Stimulated activated CD8-positive, alpha-beta memory T cell treated with anti-CD3 and anti-CD28 coated beads, Interleukin-15, amount 100 ng/mL, for 4 hours (primary cell): Measurements from ENCODE around the gene CYB5R2.

ENCODE experiments used
- DNase-seq, 2 donors: peaks; one replicate each; pipeline ENCODE4 v3.0.0-alpha.2; 2020; ENCODE audit warnings: low read depth in 2 of 2

The CYB5R2 gene

DNA sequence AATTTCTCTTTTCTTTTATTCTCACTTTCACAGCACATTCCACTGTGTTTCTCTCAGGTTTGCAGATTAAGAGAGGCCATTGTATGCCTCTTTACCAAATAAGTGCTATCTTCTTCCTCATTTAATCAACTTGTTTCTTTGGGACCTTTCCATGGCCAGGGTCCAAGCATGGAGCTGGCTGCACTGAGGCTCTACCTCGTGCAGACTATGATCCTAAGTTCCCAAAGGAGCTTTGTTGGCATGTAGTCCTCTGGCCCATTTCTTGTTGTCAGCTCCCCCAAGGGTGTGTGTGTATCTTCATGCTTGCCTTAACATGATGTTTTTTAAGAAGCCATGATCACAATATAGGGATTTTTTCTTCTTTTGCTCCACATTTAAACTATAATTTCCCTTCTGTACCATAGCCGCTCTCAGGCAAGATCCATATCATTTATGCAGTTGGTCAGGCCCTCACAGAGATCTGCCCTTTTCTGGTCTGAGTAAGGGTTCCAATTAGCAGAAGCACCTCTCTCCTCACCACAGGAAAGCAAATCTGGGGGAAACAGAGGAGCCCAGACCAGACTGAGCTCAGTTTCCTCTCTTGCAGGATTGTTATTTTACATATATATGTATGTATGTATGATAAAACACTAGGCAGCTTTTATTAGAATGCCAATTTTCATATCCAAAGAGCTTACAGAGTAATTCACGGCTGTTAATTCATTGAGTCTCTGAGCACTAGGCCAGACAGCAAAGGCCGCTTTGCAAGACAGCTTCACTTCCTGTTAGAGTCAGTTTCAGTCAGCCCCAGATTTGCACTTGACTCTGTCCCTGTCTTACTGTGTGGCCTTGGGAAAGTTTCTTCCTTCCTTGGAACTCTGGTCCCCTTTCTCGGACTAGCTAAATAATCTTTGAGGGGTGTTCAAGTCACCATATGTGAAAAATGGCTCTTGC, 34.3 kb downstream of the CYB5R2 start:
- DNase-seq = no peak

DNA sequence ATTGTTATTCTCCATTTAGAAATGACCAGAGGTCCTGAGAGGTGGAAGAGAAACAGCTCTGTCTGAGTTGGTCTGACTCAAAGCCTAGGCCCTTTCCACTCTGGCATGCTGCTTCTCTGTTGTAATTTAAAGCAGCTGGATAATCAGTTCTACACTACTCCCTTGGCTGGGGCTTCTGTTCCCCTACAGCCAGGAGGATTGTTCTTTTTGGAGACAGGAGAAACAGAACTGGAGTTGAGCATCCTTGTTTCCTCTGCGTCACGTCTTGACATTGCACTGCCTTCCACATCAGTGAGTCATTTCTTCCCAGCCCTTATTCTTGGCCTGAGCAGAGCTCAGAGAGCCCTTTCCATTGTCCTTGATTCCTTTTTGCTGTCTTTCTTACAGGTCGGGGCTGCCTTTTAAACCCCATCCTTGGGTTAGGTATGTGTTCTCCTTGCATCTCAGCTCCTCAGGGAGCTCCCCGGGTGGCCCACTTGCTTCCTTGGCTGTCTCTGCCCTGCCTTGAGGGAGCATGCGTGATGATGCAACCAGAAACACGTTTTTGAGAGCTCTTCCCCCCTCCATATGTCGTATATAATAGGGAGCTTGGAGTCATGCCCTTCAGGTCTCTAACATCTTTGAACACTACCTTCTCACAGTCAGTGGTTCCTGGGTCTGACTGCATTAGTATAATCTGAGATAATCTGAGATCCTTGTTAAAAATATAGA, 35.7 kb downstream of the CYB5R2 start:
- DNase-seq = no peak

- no peak for DNase-seq
Measured at GRCh38 chr11:7636350-7636749, 37.0 kb downstream of the CYB5R2 start.

- no peak for DNase-seq
Measured at GRCh38 chr11:7635708-7636107, 37.6 kb downstream of the CYB5R2 start.

- DNase-seq = no peak
Measured at GRCh38 chr11:7635137-7635536, 38.2 kb downstream of the CYB5R2 start.

- DNase-seq = no peak
Measured at GRCh38 chr11:7632211-7632610, 41.1 kb downstream of the CYB5R2 start.

- DNase-seq = no peak
Measured at GRCh38 chr11:7630002-7630401, 43.3 kb downstream of the CYB5R2 start.

DNA sequence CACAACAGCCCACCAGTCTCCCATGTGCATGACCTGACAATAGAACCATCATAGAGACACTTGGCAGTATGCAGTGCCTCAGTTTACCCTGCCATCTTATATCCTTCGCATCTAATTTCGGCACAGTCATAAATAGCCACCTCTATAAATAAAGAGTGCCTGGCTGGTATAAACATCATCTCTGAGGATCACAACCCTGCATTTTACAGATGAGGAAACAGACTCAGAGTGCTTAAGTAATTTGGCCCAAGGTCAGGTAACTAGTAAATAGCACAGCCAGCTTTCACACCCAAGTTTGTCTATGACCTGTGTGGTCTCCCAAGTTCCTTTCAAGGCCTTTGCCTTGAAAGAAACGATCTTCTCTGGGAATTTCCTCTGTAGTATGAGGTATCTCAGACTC, 44.6 kb downstream of the CYB5R2 start:
- no peak for DNase-seq

- DNase-seq = no peak
Measured at GRCh38 chr11:7622721-7623120, 50.6 kb downstream of the CYB5R2 start.

DNA sequence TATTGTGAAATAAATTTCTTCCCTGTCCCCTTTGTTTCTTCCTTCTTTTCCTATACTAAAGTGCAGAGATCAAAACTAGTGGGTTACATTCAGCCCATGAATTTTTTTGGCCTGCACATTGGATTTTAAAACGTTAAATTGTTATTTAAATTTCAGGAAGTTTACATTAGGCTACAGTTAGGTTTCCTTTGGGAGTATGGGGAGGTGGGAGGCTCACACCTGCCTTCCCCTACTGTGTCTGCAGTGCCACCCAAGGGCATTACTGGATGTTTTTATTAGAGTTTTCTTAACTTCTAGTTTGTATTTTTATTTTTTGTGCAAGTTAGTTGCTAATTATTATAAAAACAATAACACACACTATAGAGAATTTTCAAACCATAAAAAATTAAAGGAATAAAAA, 51.7 kb downstream of the CYB5R2 start:
- no peak for DNase-seq

GRCh38 chr11:7621090-7621489, 52.2 kb downstream of the CYB5R2 start:
- DNase-seq = no peak

GRCh38 chr11:7619322-7619721, 54.0 kb downstream of the CYB5R2 start:
- no peak for DNase-seq

DNA sequence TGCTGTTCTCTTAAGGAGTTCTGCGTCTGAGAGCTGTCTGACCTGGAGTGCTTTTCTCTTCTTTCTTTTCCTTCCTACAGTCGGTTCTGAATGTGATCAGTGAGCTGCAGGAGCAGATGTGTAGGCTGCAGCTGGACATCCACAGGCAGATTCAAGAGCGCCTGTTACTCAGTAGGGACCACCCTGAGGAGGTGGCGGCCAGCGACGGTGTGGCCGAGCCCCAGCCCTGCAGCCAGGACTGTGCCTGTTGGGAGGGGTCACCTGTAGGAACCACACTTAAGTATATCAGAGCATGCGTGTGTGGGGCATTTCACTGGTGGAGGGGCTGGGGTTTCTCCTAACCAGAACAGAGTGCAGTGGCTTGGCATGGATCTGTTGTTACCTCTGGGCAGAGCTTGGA, 56.3 kb downstream of the CYB5R2 start:
- DNase-seq = no peak
